A549 (cell line): ENCODE measurements around the gene SLC11A1. TPM values are rescaled to one million over a fixed set of nuclear protein-coding genes. Genes with fewer than 3 reads are reported as not detected.

Experiments used
- ATAC-seq, 2 experiments: fragments of 200-7000 bp in 1 of 2; fragments of >200 bp in 1 of 2; cut with Nextera tagmentation in 1 of 2; cut with Tn5 transposase in 1 of 2; 3 replicates each; pipeline versions ENCODE4 v1.8.0 to v1.9.1; 2018 to 2020; ENCODE audit warnings: mild to moderate bottlenecking in 1 of 2, moderate library complexity in 1 of 2
- CTCF ChIA-PET: fragments of 300-600 bp; sonication (Branson Sonifier 250); formaldehyde crosslinking; extraction: SDS; loops from one replicate; lab custom pipeline; 2021; ENCODE audit warnings: antibody characterized with exemption, inconsistent platforms; lab: Yijun Ruan, JAX
- POLR2A ChIA-PET: fragments of 350-600 bp; formaldehyde crosslinking; extraction: SDS; loops from one replicate; lab custom pipeline; 2021; ENCODE audit warnings: antibody characterized with exemption, inconsistent platforms; lab: Yijun Ruan, JAX
- DNase-seq, 2 experiments: peaks; one replicate each; pipeline versions ENCODE4 v3.0.0 to v3.0.0-alpha.2; 2011 to 2016; ENCODE audit warnings: low read depth in 1 of 2, low spot score in 1 of 2
- FAIRE-seq: peaks from 2 replicates; lab custom pipeline; 2011; peaks lifted over from hg19 to GRCh38; lab: Jason Lieb, UNC
- H3K27ac ChIP-seq, 2 experiments: fragments of >200 bp; sonication (Bioruptor Twin); formaldehyde crosslinking; 3 replicates each; pipeline ENCODE4 v1.5.1; 2016 to 2017
- H3K4me1 ChIP-seq: fragments of >200 bp; sonication (Bioruptor Twin); formaldehyde crosslinking; 3 replicates; pipeline ENCODE4 v1.6.1; 2016
- H3K4me2 ChIP-seq: fragments of >200 bp; sonication (Bioruptor Twin); formaldehyde crosslinking; 3 replicates; pipeline ENCODE4 v1.6.1; 2016
- H3K4me3 ChIP-seq: fragments of >200 bp; sonication (Bioruptor Twin); formaldehyde crosslinking; 3 replicates; pipeline ENCODE4 v1.5.1; 2016
- H3K9me3 ChIP-seq: fragments of >200 bp; sonication (Bioruptor Twin); formaldehyde crosslinking; 3 replicates; pipeline ENCODE4 v1.6.1; 2016
- BHLHE40 ChIP-seq: IDR thresholded peaks from 2 replicates; pipeline ENCODE4 v1.6.1; 2012; ENCODE audit warnings: low read depth, low read length, inconsistent platforms
- CBX2 ChIP-seq: fragments of 200-600 bp; sonication (generic); IDR thresholded peaks from 2 replicates; pipeline ENCODE4 v1.6.1; 2016; ENCODE audit warnings: low read depth, mild to moderate bottlenecking, borderline replicate concordance
- EHF ChIP-seq: fragments of 250-450 bp; sonication (Bioruptor Pico); IDR thresholded peaks from 2 replicates; pipeline ENCODE4 v1.5.0; 2020; ENCODE audit warnings: mild to moderate bottlenecking
- ESRRA ChIP-seq: fragments of 150-350 bp; IDR thresholded peaks from 2 replicates; pipeline ENCODE4 v1.6.1; 2014; ENCODE audit warnings: mild to moderate bottlenecking, low read length, borderline replicate concordance
- HDAC2 ChIP-seq: fragments of 200-600 bp; sonication (generic); IDR thresholded peaks from 2 replicates; pipeline ENCODE4 v1.6.1; 2016
- HOXB5 ChIP-seq: fragments of 250-450 bp; sonication (Bioruptor Pico); IDR thresholded peaks from 2 replicates; pipeline ENCODE4 v1.5.0; 2020; ENCODE audit warnings: mild to moderate bottlenecking, moderate library complexity
- JUN ChIP-seq, 2 experiments: fragments of >200 bp; sonication (Bioruptor Twin); formaldehyde crosslinking; IDR thresholded peaks; 2 replicates in 1 of 2; 3 replicates in 1 of 2; pipeline ENCODE4 v1.6.1; 2016 to 2017
- KDM5A ChIP-seq: fragments of 200-600 bp; sonication (generic); IDR thresholded peaks from 2 replicates; pipeline ENCODE4 v1.6.1; 2016; ENCODE audit warnings: antibody characterized with exemption, mild to moderate bottlenecking
- MYC ChIP-seq: IDR thresholded peaks from 2 replicates; pipeline ENCODE4 v1.6.1; 2012; ENCODE audit warnings: mild to moderate bottlenecking, inconsistent platforms, low read length, improper control_type of control experiment, borderline replicate concordance
- RAD21 ChIP-seq, 2 experiments: fragments of >200 bp in 1 of 2; sonication (Bioruptor Twin) in 1 of 2; formaldehyde crosslinking in 1 of 2; IDR thresholded peaks in 1 of 2; conservative IDR thresholded peaks in 1 of 2; 2 replicates in 1 of 2; 3 replicates in 1 of 2; pipeline ENCODE4 v1.6.1; 2012 to 2018; ENCODE audit warnings: inconsistent platforms in 1 of 2
- RCOR1 ChIP-seq: fragments of 150-350 bp; IDR thresholded peaks from 2 replicates; pipeline ENCODE4 v1.6.1; 2014; ENCODE audit warnings: antibody characterized with exemption, low read length, low read depth
- RFX5 ChIP-seq: fragments of 450-650 bp; IDR thresholded peaks from 2 replicates; pipeline ENCODE4 v1.7.1; 2014; ENCODE audit warnings: antibody characterized with exemption, mild to moderate bottlenecking, moderate library complexity
- SMC3 ChIP-seq: fragments of >200 bp; sonication (Bioruptor Twin); formaldehyde crosslinking; IDR thresholded peaks from 3 replicates; pipeline ENCODE4 v1.6.1; 2018; ENCODE audit warnings: inconsistent platforms
- ZC3H11A ChIP-seq: fragments of 450-650 bp; IDR thresholded peaks from 2 replicates; pipeline ENCODE4 v1.6.1; 2014; ENCODE audit warnings: antibody characterized with exemption, mild to moderate bottlenecking
- ZFP36 ChIP-seq: fragments of 450-650 bp; IDR thresholded peaks from 2 replicates; pipeline ENCODE4 v1.6.1; 2014; ENCODE audit warnings: borderline replicate concordance; ENCODE audit not compliant: partially characterized antibody
- WGBS: methylation state at CpG from one replicate; pipeline ENCODE4 v1.1.6; 2017; ENCODE audit errors: missing lambda C conversion rate; 5-methylcytosine and 5-hydroxymethylcytosine counted together
- polyA plus RNA-seq, 4 experiments: library from polyadenylated mRNA; depleted of rRNA in 3 of 4; stranded (reverse); fragments of >200 nt; fragmentation: RNase III in 1 of 4; extraction: RNeasy Plus Mini Kit Qiagen cat#74134 plus additional on column Dnase treatment in 1 of 4; gene quantifications; 2 replicates in 3 of 4; 3 replicates in 1 of 4; pipeline ENCODE4 v1.2.3, GENCODE V29; 2011 to 2017
- TF ChIP-seq, protein P1 (sequence below): fragments of >200 bp; sonication (Bioruptor Twin); formaldehyde crosslinking; IDR thresholded peaks from 3 replicates; pipeline ENCODE4 v1.5.1; 2016
- TF ChIP-seq, protein P2 (sequence below): fragments of 250-450 bp; sonication (Bioruptor Pico); IDR thresholded peaks from 2 replicates; pipeline ENCODE4 v1.5.0; 2020; ENCODE audit warnings: low read depth, mild to moderate bottlenecking, moderate library complexity
- TF ChIP-seq, protein P3 (sequence below): IDR thresholded peaks from 2 replicates; pipeline ENCODE4 v1.6.1; 2012
- TF ChIP-seq, protein P4 (sequence below): IDR thresholded peaks from 2 replicates; pipeline ENCODE4 v1.6.1; 2012
- TF ChIP-seq, protein P5 (sequence below): fragments of 250-450 bp; sonication (Bioruptor Pico); IDR thresholded peaks from 2 replicates; pipeline ENCODE4 v1.5.0; 2021; ENCODE audit warnings: mild to moderate bottlenecking, moderate library complexity, borderline replicate concordance

SLC11A1 gene
- polyA plus RNA-seq, 2 of the 4 experiments (the other 2 are of a cell fraction) = 0.18 to 0.52 TPM

DNA sequence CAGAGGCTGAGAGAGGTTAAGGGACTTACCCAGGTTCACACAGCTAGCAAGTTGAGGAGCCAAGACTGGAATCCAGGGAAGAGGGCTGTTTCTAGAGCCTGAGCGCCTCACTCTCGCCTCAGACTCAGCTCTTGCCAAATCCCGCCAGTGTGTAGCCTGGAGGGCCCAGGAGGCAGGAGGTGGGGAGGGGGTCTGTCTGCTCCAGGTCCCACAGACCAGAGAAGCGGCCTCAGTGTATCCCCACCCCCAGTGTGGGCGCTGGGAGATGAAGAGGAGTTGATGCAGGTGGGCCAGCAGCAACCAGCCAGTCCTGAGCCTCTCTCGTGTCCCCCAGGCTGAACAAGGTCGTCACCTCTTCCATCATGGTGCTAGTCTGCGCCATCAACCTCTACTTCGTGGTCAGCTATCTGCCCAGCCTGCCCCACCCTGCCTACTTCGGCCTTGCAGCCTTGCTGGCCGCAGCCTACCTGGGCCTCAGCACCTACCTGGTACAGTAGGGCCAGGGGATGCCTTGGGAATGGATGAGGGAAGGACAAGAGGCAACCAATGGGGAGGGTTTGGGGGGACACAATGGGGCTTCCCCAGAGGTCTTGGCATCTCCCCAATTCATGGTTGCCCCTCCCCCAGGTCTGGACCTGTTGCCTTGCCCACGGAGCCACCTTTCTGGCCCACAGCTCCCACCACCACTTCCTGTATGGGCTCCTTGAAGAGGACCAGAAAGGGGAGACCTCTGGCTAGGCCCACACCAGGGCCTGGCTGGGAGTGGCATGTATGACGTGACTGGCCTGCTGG, 12.4 kb downstream of the SLC11A1 start (continued):
- no peak for TF ChIP-seq ESRRA
- TF ChIP-seq KDM5A = no peak
- TF ChIP-seq, protein P1, sequence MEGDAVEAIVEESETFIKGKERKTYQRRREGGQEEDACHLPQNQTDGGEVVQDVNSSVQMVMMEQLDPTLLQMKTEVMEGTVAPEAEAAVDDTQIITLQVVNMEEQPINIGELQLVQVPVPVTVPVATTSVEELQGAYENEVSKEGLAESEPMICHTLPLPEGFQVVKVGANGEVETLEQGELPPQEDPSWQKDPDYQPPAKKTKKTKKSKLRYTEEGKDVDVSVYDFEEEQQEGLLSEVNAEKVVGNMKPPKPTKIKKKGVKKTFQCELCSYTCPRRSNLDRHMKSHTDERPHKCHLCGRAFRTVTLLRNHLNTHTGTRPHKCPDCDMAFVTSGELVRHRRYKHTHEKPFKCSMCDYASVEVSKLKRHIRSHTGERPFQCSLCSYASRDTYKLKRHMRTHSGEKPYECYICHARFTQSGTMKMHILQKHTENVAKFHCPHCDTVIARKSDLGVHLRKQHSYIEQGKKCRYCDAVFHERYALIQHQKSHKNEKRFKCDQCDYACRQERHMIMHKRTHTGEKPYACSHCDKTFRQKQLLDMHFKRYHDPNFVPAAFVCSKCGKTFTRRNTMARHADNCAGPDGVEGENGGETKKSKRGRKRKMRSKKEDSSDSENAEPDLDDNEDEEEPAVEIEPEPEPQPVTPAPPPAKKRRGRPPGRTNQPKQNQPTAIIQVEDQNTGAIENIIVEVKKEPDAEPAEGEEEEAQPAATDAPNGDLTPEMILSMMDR = no peak

DNA sequence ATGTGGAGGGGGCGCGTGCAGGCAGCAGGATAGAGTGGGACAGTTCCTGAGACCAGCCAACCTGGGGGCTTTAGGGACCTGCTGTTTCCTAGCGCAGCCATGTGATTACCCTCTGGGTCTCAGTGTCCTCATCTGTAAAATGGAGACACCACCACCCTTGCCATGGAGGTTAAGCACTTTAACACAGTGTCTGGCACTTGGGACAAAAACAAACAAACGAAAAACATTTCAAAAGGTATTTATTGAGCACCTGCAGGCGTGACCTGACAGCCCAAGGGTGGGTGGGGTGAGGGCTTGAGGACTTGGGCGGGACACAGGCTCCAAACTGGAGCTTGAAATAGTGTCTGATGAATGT, 13.0 kb downstream of the SLC11A1 start:
- peaks cover 27% of the 10 kb centered on the region for H3K4me1 ChIP-seq
- 89% methylated on average over 4 of the region's 6 CpGs for WGBS
- TF ChIP-seq MYC = no peak
- no peak for TF ChIP-seq JUN (IDR thresholded peaks at IDR 0.05)
- TF ChIP-seq HDAC2 = no peak
- TF ChIP-seq, protein P2, sequence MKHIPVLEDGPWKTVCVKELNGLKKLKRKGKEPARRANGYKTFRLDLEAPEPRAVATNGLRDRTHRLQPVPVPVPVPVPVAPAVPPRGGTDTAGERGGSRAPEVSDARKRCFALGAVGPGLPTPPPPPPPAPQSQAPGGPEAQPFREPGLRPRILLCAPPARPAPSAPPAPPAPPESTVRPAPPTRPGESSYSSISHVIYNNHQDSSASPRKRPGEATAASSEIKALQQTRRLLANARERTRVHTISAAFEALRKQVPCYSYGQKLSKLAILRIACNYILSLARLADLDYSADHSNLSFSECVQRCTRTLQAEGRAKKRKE = no peak
- no peak for TF ChIP-seq SMC3
- TF ChIP-seq, protein P1 = no peak
- TF ChIP-seq, protein P3, sequence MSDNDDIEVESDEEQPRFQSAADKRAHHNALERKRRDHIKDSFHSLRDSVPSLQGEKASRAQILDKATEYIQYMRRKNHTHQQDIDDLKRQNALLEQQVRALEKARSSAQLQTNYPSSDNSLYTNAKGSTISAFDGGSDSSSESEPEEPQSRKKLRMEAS = no peak
- no peak for TF ChIP-seq BHLHE40
- TF ChIP-seq, protein P4, sequence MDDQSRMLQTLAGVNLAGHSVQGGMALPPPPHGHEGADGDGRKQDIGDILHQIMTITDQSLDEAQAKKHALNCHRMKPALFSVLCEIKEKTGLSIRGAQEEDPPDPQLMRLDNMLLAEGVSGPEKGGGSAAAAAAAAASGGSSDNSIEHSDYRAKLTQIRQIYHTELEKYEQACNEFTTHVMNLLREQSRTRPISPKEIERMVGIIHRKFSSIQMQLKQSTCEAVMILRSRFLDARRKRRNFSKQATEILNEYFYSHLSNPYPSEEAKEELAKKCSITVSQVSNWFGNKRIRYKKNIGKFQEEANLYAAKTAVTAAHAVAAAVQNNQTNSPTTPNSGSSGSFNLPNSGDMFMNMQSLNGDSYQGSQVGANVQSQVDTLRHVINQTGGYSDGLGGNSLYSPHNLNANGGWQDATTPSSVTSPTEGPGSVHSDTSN = no peak
- TF ChIP-seq CBX2 = no peak
- no peak for TF ChIP-seq RCOR1
- no peak for TF ChIP-seq RAD21 (conservative IDR thresholded peaks at IDR 0.05 in 1 of 2, IDR thresholded peaks at IDR 0.05 in 1 of 2)
- no peak for TF ChIP-seq HOXB5 (CRISPR knock-in tag)
- no peak for TF ChIP-seq ZC3H11A
- TF ChIP-seq, protein P5, sequence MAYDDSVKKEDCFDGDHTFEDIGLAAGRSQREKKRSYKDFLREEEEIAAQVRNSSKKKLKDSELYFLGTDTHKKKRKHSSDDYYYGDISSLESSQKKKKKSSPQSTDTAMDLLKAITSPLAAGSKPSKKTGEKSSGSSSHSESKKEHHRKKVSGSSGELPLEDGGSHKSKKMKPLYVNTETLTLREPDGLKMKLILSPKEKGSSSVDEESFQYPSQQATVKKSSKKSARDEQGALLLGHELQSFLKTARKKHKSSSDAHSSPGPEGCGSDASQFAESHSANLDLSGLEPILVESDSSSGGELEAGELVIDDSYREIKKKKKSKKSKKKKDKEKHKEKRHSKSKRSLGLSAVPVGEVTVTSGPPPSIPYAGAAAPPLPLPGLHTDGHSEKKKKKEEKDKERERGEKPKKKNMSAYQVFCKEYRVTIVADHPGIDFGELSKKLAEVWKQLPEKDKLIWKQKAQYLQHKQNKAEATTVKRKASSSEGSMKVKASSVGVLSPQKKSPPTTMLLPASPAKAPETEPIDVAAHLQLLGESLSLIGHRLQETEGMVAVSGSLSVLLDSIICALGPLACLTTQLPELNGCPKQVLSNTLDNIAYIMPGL = no peak
- TF ChIP-seq RFX5 = no peak
- TF ChIP-seq ZFP36 = no peak
- TF ChIP-seq EHF = no peak
- H3K9me3 ChIP-seq = no peaks in the 10 kb centered on the region
- ChIA-PET POLR2A (no interaction called here), CTCF (interaction anchor here (0.7 to 4.4 kb wide), 8 partner anchors 9 to 124 kb away, joined by 3 to 24 read pairs (median 6); partner anchors contain the start of genes AAMP and PNKD)
- peak overlapping the region; percentile 98 to 100; a peak in 5 of 6 replicates for H3K27ac ChIP-seq
- no peak overlapping the region; the same call in 2 of the 3 replicates for H3K4me3 ChIP-seq
- FAIRE-seq (no peak), DNase-seq (no peak), ATAC-seq (no peak)
- peak overlapping the region; percentile 90 for H3K4me2 ChIP-seq
